Right lobe of liver (tissue), 4 donors: Measurements from ENCODE around the gene DPP10.

Experiments used
- POLR2A ChIP-seq: fragments of 450-650 bp; IDR thresholded peaks from one replicate; pipeline ENCODE4 v1.6.1; 2017; ENCODE audit warnings: antibody characterized with exemption, mild to moderate bottlenecking
- TF ChIP-seq, protein P1 (sequence below), 4 donors: fragments of 200-600 bp in 3 of 4; fragments of 450-650 bp in 1 of 4; IDR thresholded peaks; one replicate each; pipeline versions ENCODE4 v1.5.1 to v1.8.0; 2016 to 2022; ENCODE audit warnings: antibody characterized with exemption in 4 of 4, mild to moderate bottlenecking in 2 of 4
- donor health status: DM: no; HTN: no; CAD: no.
- donor health status: DM: no; HTN: no; CAD: no.
- donor health status: DM: no; HTN: yes; CAD: no.

DNA sequence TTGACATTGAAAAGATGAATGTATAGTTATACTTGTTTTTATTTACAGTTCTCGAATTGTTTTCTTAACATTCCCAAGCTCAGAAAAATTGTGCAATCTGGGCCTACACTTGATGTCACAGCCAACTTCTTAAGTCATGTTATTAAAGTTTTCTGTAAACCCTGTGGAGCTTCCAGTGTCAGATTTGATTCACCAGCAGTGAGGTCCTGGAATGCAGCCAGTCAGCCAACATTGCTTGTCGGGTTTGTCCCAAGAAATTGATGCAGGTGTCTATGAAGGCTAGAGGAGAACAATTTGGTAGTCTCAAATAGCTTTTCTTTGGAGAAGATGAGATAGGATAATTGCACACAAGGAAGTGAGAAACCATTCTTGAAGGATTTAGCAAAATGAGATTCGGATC is 732.2 kb downstream of the DPP10 start:
- TF ChIP-seq, protein P1, sequence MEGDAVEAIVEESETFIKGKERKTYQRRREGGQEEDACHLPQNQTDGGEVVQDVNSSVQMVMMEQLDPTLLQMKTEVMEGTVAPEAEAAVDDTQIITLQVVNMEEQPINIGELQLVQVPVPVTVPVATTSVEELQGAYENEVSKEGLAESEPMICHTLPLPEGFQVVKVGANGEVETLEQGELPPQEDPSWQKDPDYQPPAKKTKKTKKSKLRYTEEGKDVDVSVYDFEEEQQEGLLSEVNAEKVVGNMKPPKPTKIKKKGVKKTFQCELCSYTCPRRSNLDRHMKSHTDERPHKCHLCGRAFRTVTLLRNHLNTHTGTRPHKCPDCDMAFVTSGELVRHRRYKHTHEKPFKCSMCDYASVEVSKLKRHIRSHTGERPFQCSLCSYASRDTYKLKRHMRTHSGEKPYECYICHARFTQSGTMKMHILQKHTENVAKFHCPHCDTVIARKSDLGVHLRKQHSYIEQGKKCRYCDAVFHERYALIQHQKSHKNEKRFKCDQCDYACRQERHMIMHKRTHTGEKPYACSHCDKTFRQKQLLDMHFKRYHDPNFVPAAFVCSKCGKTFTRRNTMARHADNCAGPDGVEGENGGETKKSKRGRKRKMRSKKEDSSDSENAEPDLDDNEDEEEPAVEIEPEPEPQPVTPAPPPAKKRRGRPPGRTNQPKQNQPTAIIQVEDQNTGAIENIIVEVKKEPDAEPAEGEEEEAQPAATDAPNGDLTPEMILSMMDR (IDR thresholded peaks at IDR 0.05) = no peak
- TF ChIP-seq POLR2A = no peak
